Measurements from ENCODE around the gene CTPS1. TPM values are rescaled to one million over a fixed set of nuclear protein-coding genes. Genes with fewer than 3 reads are reported as not detected.

The CTPS1 gene
- total and polyA plus RNA-seq, 2 donors from 2014 or later: 8.8 to 23.8 TPM

DNA sequence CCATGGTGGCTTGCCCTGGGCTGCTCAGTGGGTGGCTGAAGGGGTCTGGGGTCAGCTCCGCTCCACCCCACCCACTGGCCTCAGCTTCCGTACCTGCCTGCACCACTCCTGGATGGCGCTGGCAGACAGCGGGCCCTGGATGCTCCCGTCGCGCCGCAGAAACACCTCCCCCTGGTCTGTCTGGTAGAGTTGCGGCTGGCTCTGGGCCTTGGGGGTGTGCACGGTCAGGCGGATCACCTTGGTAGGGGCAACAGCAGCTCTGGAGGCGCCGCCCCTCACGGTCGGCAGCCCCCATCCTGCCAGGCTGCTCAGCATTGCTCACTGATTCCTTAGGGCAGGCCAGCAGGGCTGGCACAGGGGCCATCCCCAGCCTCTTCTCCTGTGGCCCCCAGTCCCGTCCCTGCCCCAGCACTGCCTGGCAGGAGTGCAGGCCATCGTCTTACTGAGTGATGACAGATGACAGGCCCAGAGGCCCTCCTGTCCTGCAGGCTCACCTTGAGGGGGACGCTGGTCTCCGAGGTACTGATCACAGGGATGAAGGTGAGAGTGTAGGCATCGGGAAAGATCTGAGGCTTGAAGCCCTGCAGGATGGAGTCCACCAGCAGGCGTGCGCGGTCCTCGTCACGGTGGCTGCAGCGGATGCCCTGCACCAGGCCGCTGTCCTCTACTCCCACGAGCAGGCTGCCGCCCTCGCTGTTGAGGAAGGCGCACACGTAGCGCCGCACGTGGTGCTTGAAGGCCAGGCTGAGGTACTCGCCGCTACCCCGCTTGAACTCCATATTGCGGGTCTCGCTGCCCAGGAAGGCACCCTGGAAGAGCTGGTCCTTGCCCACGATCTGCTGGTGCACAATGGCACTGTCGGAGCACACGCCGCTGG lies 37.9 kb downstream of the CTPS1 start:
- Histone ChIP-seq H3K4me1 (ENCODE audit: control insufficient read depth in 2 of 3, insufficient read depth in 2 of 3, low read depth in 1 of 3, low read length in 3 of 3) (peaks cover 0 to 29% (median 10%) of the 10 kb centered on the region in 3 donors), H3K4me3 (ENCODE audit: low read length in 3 of 3) (no peak overlapping the region), H3K9ac (ENCODE audit: low read length in 3 of 3) (no peak overlapping the region), H3K27ac (ENCODE audit: low read depth in 2 of 2, low read length in 2 of 2) (no peak overlapping the region), H3K36me3 (ENCODE audit: control insufficient read depth in 2 of 3, insufficient read depth in 3 of 3, low read length in 3 of 3) (peaks cover 0 to 2% (median 0%) of the 10 kb centered on the region in 3 donors), H3K27me3 (ENCODE audit: control insufficient read depth, insufficient read depth, low read length) (no peaks in the 10 kb centered on the region), H3K9me3 (ENCODE audit: control insufficient read depth in 2 of 3, insufficient read depth in 1 of 3, low read length in 3 of 3) (no peaks in the 10 kb centered on the region)
- intact Hi-C loops (cut with DNase I): no loop called here
- FAIRE-seq (no peak), DNase-seq (peak in 1 of 5 donors; percentile 65)
- TF ChIP-seq, protein P1, sequence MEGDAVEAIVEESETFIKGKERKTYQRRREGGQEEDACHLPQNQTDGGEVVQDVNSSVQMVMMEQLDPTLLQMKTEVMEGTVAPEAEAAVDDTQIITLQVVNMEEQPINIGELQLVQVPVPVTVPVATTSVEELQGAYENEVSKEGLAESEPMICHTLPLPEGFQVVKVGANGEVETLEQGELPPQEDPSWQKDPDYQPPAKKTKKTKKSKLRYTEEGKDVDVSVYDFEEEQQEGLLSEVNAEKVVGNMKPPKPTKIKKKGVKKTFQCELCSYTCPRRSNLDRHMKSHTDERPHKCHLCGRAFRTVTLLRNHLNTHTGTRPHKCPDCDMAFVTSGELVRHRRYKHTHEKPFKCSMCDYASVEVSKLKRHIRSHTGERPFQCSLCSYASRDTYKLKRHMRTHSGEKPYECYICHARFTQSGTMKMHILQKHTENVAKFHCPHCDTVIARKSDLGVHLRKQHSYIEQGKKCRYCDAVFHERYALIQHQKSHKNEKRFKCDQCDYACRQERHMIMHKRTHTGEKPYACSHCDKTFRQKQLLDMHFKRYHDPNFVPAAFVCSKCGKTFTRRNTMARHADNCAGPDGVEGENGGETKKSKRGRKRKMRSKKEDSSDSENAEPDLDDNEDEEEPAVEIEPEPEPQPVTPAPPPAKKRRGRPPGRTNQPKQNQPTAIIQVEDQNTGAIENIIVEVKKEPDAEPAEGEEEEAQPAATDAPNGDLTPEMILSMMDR (IDR thresholded peaks at IDR 0.05; ENCODE audit: borderline replicate concordance, extremely low read depth, insufficient read depth): no peak

DNA sequence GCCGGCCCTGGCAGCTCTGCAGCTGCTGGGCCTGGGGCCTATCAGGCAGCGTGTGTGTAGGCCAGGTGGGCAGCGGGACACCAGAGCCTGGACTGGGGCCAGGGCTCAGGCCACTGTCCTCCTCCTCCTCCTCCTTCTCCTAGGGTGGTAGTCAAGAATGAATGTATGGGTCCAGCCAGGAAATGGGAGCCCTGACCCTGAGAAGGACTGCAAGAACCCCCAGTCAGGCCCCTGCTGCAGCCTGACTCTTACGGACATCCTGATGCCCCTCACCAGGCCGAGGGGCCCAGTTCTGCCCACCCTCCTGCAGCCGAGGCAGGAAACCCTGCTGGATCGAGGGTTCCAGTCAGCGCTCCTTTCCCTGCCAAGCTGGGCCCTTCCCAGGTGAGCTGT lies 38.5 kb downstream of the CTPS1 start:
- TF ChIP-seq, protein P1 (IDR thresholded peaks at IDR 0.05; ENCODE audit: borderline replicate concordance, extremely low read depth, insufficient read depth): no peak
- FAIRE-seq (no peak), DNase-seq (no peak)
- no peak overlapping the region for H3K27ac ChIP-seq (ENCODE audit: low read depth in 2 of 2, low read length in 2 of 2)
- no peak overlapping the region for H3K9ac ChIP-seq (ENCODE audit: low read length in 3 of 3)
- H3K4me3 ChIP-seq (ENCODE audit: low read length in 3 of 3): no peak overlapping the region
- no peaks in the 10 kb centered on the region for H3K9me3 ChIP-seq (ENCODE audit: control insufficient read depth in 2 of 3, insufficient read depth in 1 of 3, low read length in 3 of 3)
- no peaks in the 10 kb centered on the region for H3K27me3 ChIP-seq (ENCODE audit: control insufficient read depth, insufficient read depth, low read length)
- intact Hi-C loops (cut with DNase I): no loop called here
- no peaks in the 10 kb centered on the region for H3K36me3 ChIP-seq (ENCODE audit: control insufficient read depth in 2 of 3, insufficient read depth in 3 of 3, low read length in 3 of 3)
- H3K4me1 ChIP-seq (ENCODE audit: control insufficient read depth in 2 of 3, insufficient read depth in 2 of 3, low read depth in 1 of 3, low read length in 3 of 3): peaks cover 0 to 29% (median 10%) of the 10 kb centered on the region in 3 donors

DNA sequence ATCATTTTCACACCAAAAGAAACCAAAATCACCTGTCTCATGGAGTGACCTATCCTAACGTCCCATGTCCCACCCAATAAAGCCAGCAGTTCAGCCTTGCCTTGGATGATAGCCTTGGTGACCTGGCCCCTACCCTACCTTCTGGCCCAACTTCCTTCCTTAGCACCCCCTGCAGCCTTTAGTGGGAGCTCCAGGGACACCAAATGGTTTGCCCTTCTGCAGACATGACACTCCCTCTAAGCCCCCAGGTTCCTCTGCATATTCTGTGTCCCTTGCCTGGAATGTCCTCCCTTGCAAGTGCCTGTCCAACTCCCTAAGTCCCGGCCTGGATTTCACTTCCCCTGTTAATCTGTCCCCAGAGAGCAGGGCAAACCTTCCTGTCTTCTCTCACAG lies 39.9 kb downstream of the CTPS1 start:
- no peak overlapping the region for H3K27ac ChIP-seq (ENCODE audit: low read depth in 2 of 2, low read length in 2 of 2)

More for the DNA sequence above, 39.9 kb downstream of the CTPS1 start:
- DNase-seq (no peak), FAIRE-seq (no peak)
- H3K9me3 ChIP-seq (ENCODE audit: control insufficient read depth in 2 of 3, insufficient read depth in 1 of 3, low read length in 3 of 3): no peaks in the 10 kb centered on the region
- H3K4me3 ChIP-seq (ENCODE audit: low read length in 3 of 3): no peak overlapping the region
- no peaks in the 10 kb centered on the region for H3K27me3 ChIP-seq (ENCODE audit: control insufficient read depth, insufficient read depth, low read length)
- intact Hi-C loops (cut with DNase I): no loop called here
- H3K36me3 ChIP-seq (ENCODE audit: control insufficient read depth in 2 of 3, insufficient read depth in 3 of 3, low read length in 3 of 3): no peaks in the 10 kb centered on the region
- H3K9ac ChIP-seq (ENCODE audit: low read length in 3 of 3): no peak overlapping the region
- TF ChIP-seq, protein P1 (IDR thresholded peaks at IDR 0.05; ENCODE audit: borderline replicate concordance, extremely low read depth, insufficient read depth): no peak
- peaks cover 0 to 20% (median 10%) of the 10 kb centered on the region in 3 donors for H3K4me1 ChIP-seq (ENCODE audit: control insufficient read depth in 2 of 3, insufficient read depth in 2 of 3, low read depth in 1 of 3, low read length in 3 of 3)

Measured in kidney (tissue), 14 donors.